Esophagus muscularis mucosa (tissue), 4 donors: ENCODE measurements around the gene TMEM47. TPM values are rescaled to one million over a fixed set of nuclear protein-coding genes. Genes with fewer than 3 reads are reported as not detected.

Experiments used
- DNase-seq: peaks from one replicate; pipeline ENCODE4 v3.0.0-alpha.2; 2017; ENCODE audit errors: extremely low spot score
- H3K27ac ChIP-seq, 4 donors: fragments of 200-600 bp; sonication (generic); replicated peaks in 1 of 4; 1 replicate in 3 of 4; 2 replicates in 1 of 4; pipeline ENCODE4 v1.5.1; 2016 to 2019; ENCODE audit warnings: mild to moderate bottlenecking in 1 of 4
- H3K27me3 ChIP-seq, 4 donors: fragments of 200-600 bp; sonication (generic); one replicate each; pipeline versions ENCODE4 v1.5.1 to v1.6.0; 2016 to 2019
- H3K36me3 ChIP-seq, 4 donors: fragments of 200-600 bp; sonication (generic); one replicate each; pipeline ENCODE4 v1.5.1; 2016 to 2019
- H3K4me1 ChIP-seq, 4 donors: fragments of 200-600 bp; sonication (generic); one replicate each; pipeline ENCODE4 v1.5.1; 2016 to 2019
- H3K4me3 ChIP-seq, 4 donors: fragments of 200-600 bp; sonication (generic); 1 replicate in 2 of 4; 2 replicates in 2 of 4; pipeline ENCODE4 v1.5.1; 2016 to 2019; ENCODE audit warnings: mild to moderate bottlenecking in 4 of 4, moderate library complexity in 1 of 4
- H3K9me3 ChIP-seq, 4 donors: fragments of 200-600 bp; sonication (generic); 1 replicate in 3 of 4; 2 replicates in 1 of 4; pipeline ENCODE4 v1.5.1; 2016 to 2019
- EP300 ChIP-seq: sonication (generic); formaldehyde crosslinking; IDR thresholded peaks from one replicate; pipeline ENCODE4 v1.6.1; 2017; ENCODE audit warnings: antibody characterized with exemption
- POLR2A ChIP-seq: fragments of 450-650 bp; IDR thresholded peaks from one replicate; pipeline ENCODE4 v1.6.1; 2017; ENCODE audit warnings: antibody characterized with exemption, moderate library complexity, mild to moderate bottlenecking, low read depth
- POLR2AphosphoS5 ChIP-seq, 2 donors: sonication (generic); formaldehyde crosslinking; IDR thresholded peaks; one replicate each; pipeline ENCODE4 v1.6.1; 2017; ENCODE audit warnings: antibody characterized with exemption in 2 of 2
- WGBS: methylation state at CpG from one replicate; pipeline ENCODE4 v1.1.5; 2018; 5-methylcytosine and 5-hydroxymethylcytosine counted together
- intact Hi-C: fragments of 100-400 bp; cut with DNase I; formaldehyde crosslinking; loops from one replicate; pipeline ENCODE4 v1.15.1; 2023
- total RNA-seq, 4 donors: library from RNA; depleted of rRNA; stranded (reverse); fragments of >200 nt; gene quantifications; one replicate each; pipeline versions ENCODE4 v1.1.0 to v1.2.1, GENCODE V29; 2016
- TF ChIP-seq, protein P1 (sequence below), 3 experiments: fragments of 200-600 bp in 2 of 3; fragments of 450-650 bp in 1 of 3; sonication (generic) in 2 of 3; IDR thresholded peaks; one replicate each; pipeline ENCODE4 v1.5.1; 2017 to 2019; ENCODE audit warnings: antibody characterized with exemption in 3 of 3, mild to moderate bottlenecking in 2 of 3, moderate library complexity in 1 of 3

Gene TMEM47
- total RNA-seq, 4 donors from 2014 or later, result 124 to 261 (median 192) TPM

- DNase-seq, result no peak
- 95% methylated on average over 1 of the region's 1 CpG for WGBS
- Histone ChIP-seq H3K4me3 (no peak overlapping the region), H3K36me3 (no peaks in the 10 kb centered on the region), H3K27me3 (no peaks in the 10 kb centered on the region), H3K27ac (no peak overlapping the region), H3K4me1 (no peaks in the 10 kb centered on the region), H3K9me3 (no peaks in the 10 kb centered on the region)
- TF ChIP-seq POLR2A, result no peak
- TF ChIP-seq, protein P1, sequence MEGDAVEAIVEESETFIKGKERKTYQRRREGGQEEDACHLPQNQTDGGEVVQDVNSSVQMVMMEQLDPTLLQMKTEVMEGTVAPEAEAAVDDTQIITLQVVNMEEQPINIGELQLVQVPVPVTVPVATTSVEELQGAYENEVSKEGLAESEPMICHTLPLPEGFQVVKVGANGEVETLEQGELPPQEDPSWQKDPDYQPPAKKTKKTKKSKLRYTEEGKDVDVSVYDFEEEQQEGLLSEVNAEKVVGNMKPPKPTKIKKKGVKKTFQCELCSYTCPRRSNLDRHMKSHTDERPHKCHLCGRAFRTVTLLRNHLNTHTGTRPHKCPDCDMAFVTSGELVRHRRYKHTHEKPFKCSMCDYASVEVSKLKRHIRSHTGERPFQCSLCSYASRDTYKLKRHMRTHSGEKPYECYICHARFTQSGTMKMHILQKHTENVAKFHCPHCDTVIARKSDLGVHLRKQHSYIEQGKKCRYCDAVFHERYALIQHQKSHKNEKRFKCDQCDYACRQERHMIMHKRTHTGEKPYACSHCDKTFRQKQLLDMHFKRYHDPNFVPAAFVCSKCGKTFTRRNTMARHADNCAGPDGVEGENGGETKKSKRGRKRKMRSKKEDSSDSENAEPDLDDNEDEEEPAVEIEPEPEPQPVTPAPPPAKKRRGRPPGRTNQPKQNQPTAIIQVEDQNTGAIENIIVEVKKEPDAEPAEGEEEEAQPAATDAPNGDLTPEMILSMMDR (IDR thresholded peaks at IDR 0.05), result no peak
- no peak for TF ChIP-seq POLR2AphosphoS5 (IDR thresholded peaks at IDR 0.05)
- no peak for TF ChIP-seq EP300
- intact Hi-C loops, result no loop called here
Observed at GRCh38 chrX:34598362-34598761, 58.7 kb downstream of the TMEM47 start.

DNA sequence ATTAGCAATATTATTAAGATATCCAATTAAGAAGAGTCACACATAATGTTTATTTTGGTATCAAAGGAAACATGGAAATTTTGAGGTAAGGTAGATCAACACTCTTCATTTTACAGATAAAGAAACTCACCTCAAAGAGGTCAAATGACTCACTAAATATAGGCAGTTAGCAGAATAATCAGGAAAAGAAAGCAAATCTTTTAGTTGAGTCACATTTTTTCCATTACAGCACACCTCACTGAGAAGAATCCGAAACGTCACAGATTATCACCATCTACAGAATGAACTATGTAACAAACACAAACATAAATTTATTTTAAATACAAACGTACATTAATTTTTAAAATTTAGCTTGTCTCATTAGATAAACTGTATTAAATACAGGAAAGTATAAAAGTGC is 70.1 kb downstream of the TMEM47 start:
- intact Hi-C loops, result no loop called here
- peaks cover 0 to 14% (median 0%) of the 10 kb centered on the region in 4 donors for H3K9me3 ChIP-seq
- DNase-seq, result no peak
- H3K4me3 ChIP-seq, result no peak overlapping the region
- H3K27ac ChIP-seq, result no peak overlapping the region
- H3K4me1 ChIP-seq, result no peaks in the 10 kb centered on the region
- H3K27me3 ChIP-seq, result no peaks in the 10 kb centered on the region
- TF ChIP-seq, protein P1 (IDR thresholded peaks at IDR 0.05), result no peak
- TF ChIP-seq POLR2A (no peak), POLR2AphosphoS5 (IDR thresholded peaks at IDR 0.05) (no peak), EP300 (no peak)
- no peaks in the 10 kb centered on the region for H3K36me3 ChIP-seq
- WGBS, result 57% methylated on average over 3 of the region's 3 CpGs

DNA sequence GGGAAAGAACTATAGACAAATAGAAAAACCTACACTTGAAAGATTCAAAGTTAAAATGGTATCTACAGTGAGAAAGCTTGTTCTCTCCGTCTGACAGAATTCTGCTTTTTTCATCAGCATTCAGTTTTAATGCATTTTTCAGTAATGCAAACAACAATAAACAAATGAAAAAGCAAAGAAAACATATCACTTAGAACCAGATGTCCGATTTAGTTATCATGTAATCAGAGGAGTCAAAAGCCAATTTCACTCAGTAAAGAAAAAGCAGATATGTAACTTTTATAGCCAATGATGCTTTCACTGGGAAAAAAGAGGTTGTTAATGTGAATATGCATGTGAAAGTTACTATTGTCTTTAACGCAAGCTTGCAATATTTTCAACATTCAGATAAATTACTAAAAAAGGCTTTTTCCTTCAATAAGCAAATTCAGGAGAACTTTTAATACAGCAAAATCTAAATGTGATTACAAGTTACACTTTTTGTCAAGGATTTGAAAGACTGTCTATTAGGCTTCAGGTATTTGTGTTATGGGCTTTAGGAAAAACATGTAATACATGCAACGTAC is 70.7 kb downstream of the TMEM47 start:
- H3K4me3 ChIP-seq, result no peak overlapping the region
- TF ChIP-seq, protein P1 (IDR thresholded peaks at IDR 0.05), result no peak
- no peak for TF ChIP-seq POLR2A
- no peaks in the 10 kb centered on the region for H3K36me3 ChIP-seq
- no peak overlapping the region for H3K27ac ChIP-seq
- 42% methylated on average over 4 of the region's 4 CpGs for WGBS
- DNase-seq, result no peak
- no peaks in the 10 kb centered on the region for H3K27me3 ChIP-seq
- intact Hi-C loops, result no loop called here
- H3K4me1 ChIP-seq, result no peaks in the 10 kb centered on the region
- peaks cover 0 to 14% (median 0%) of the 10 kb centered on the region in 4 donors for H3K9me3 ChIP-seq

DNA sequence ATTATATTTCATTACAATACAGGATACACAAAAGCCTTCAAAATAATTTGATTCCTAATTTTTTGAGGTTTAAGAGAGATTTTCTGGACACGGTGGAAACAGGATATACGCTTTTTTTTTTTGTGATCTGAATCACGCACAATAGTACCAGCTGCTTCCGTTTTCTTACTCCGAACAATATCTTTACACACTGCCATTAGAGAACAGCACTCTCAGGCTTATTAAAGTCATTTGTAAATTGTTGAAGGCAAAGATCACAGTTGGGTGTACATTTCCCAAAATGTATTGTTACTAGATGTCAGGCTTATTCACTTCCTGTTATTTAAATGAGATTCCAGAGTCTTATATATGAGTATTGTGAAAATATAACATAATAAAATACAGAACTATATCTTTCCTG is 71.5 kb downstream of the TMEM47 start:
- no peaks in the 10 kb centered on the region for H3K27me3 ChIP-seq
- H3K4me1 ChIP-seq, result no peaks in the 10 kb centered on the region
- intact Hi-C loops, result no loop called here
- H3K4me3 ChIP-seq, result no peak overlapping the region
- no peak overlapping the region for H3K27ac ChIP-seq
- no peak for DNase-seq
- 73% methylated on average over 5 of the region's 5 CpGs for WGBS
- TF ChIP-seq, protein P1 (IDR thresholded peaks at IDR 0.05), result no peak
- TF ChIP-seq EP300 (no peak), POLR2A (no peak)
- no peaks in the 10 kb centered on the region for H3K36me3 ChIP-seq
- H3K9me3 ChIP-seq, result peaks cover 0 to 14% (median 0%) of the 10 kb centered on the region in 4 donors

GRCh38 chrX:34584781-34585180 is 72.3 kb downstream of the TMEM47 start:
- intact Hi-C loops, result no loop called here
- H3K4me3 ChIP-seq, result no peak overlapping the region
- WGBS, result 75% methylated on average over 1 of the region's 1 CpG
- H3K27ac ChIP-seq, result no peak overlapping the region
- DNase-seq, result no peak
- H3K36me3 ChIP-seq, result no peaks in the 10 kb centered on the region
- TF ChIP-seq EP300 (no peak), POLR2A (no peak), POLR2AphosphoS5 (IDR thresholded peaks at IDR 0.05) (no peak)
- TF ChIP-seq, protein P1 (IDR thresholded peaks at IDR 0.05), result no peak
- H3K4me1 ChIP-seq, result no peaks in the 10 kb centered on the region
- no peaks in the 10 kb centered on the region for H3K27me3 ChIP-seq
- H3K9me3 ChIP-seq, result peaks cover 0 to 12% (median 0%) of the 10 kb centered on the region in 4 donors
